ENCODE results near the gene ARF3.

ARF3 gene

GRCh38 chr12:48957141-48958048 is at the start of gene ARF3:
TSS of gene ARF3 (minus strand) at chr12:48957487. CDS start at chr12:48941095, 16,392 bp downstream.
- peak; percentile 54 for DNase-seq (ENCODE audit: low read depth)

- no peak for DNase-seq (ENCODE audit: low read depth)
Measured at GRCh38 chr12:49000346-49000745, 43.1 kb upstream of the ARF3 start.

- no peak for DNase-seq (ENCODE audit: low read depth)
Measured at GRCh38 chr12:48999371-49000131, 42.3 kb upstream of the ARF3 start, which contains the start of gene DDN. TSS of gene DDN (minus strand) at chr12:48999375. CDS start at chr12:48999287, 88 bp downstream.

- DNase-seq (ENCODE audit: low read depth) = no peak
Measured at GRCh38 chr12:48998497-48999353, 41.4 kb upstream of the ARF3 start.

- DNase-seq (ENCODE audit: low read depth) = no peak
Measured at GRCh38 chr12:48997719-48998496, 40.6 kb upstream of the ARF3 start.

- DNase-seq (ENCODE audit: low read depth) = no peak
Measured at GRCh38 chr12:48996794-48997718, 39.8 kb upstream of the ARF3 start.

- DNase-seq (ENCODE audit: low read depth) = peak; percentile 18
Measured at GRCh38 chr12:48995086-48995879, 38.0 kb upstream of the ARF3 start.

- DNase-seq (ENCODE audit: low read depth) = no peak
Measured at GRCh38 chr12:48994224-48995085, 37.2 kb upstream of the ARF3 start.

GRCh38 chr12:48993787-48994186 is 36.5 kb upstream of the ARF3 start:
- no peak for DNase-seq (ENCODE audit: low read depth)

GRCh38 chr12:48991247-48992050 is 34.2 kb upstream of the ARF3 start:
- no peak for DNase-seq (ENCODE audit: low read depth)

- DNase-seq (ENCODE audit: low read depth) = no peak
Measured at GRCh38 chr12:48990552-48990951, 33.3 kb upstream of the ARF3 start.

- DNase-seq (ENCODE audit: low read depth) = no peak
Measured at GRCh38 chr12:48988030-48988649, 30.9 kb upstream of the ARF3 start.

GRCh38 chr12:48986720-48987291 is 29.5 kb upstream of the ARF3 start:
- DNase-seq (ENCODE audit: low read depth) = no peak

- DNase-seq (ENCODE audit: low read depth) = no peak
Measured at GRCh38 chr12:48985901-48986300, 28.6 kb upstream of the ARF3 start.

- no peak for DNase-seq (ENCODE audit: low read depth)
Measured at GRCh38 chr12:48985475-48985897, 28.2 kb upstream of the ARF3 start.

GRCh38 chr12:48982397-48983080 is 25.3 kb upstream of the ARF3 start:
- no peak for DNase-seq (ENCODE audit: low read depth)
